HG02798 (cell line): ENCODE data around the gene PFKL.

ENCODE experiments used
- ATAC-seq: cut with Tn5 transposase; IDR thresholded peaks from one replicate; pipeline ENCODE4 v1.9.1; 2021; ENCODE audit warnings: mild to moderate bottlenecking; ENCODE audit not compliant: unreplicated experiment, poor library complexity

Gene PFKL

GRCh38 chr21:44374601-44375280 is 74.9 kb downstream of the PFKL start:
- no peak for ATAC-seq

DNA sequence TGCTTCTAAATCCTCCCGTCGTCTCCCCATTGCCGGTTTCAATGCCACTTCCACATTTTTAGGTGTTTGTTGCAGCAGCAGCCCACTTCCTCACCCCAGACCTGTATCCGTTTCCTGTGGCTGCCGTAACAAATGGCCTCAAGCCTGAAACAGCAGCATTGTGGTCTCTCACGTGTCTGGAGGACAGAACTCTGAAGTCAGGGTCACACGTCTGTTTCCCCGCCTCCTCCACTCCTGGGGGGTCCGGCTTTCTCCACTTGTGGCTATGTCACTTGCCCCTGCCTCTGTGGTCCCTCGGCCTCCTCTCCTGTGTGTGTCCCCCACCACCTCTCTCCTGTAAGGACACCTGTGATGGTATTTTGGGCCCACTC is 75.4 kb downstream of the PFKL start:
- ATAC-seq, result no peak

GRCh38 chr21:44375761-44376241 is 75.9 kb downstream of the PFKL start:
- no peak for ATAC-seq

GRCh38 chr21:44376606-44377005 is 76.8 kb downstream of the PFKL start:
- ATAC-seq, result no peak
